GM10266 (cell line): ENCODE data around the gene MBOAT2.

ENCODE experiments used
- DNase-seq: peaks from one replicate; pipeline ENCODE4 v3.0.0; 2012; ENCODE audit errors: extremely low spot score
- TF ChIP-seq, protein P1 (sequence below): IDR thresholded peaks from 2 replicates; pipeline ENCODE4 v1.5.1; 2012; ENCODE audit warnings: mild to moderate bottlenecking, low read depth; ENCODE audit not compliant: control insufficient read depth, insufficient read depth; ENCODE audit errors: missing control alignments

The MBOAT2 gene

DNA sequence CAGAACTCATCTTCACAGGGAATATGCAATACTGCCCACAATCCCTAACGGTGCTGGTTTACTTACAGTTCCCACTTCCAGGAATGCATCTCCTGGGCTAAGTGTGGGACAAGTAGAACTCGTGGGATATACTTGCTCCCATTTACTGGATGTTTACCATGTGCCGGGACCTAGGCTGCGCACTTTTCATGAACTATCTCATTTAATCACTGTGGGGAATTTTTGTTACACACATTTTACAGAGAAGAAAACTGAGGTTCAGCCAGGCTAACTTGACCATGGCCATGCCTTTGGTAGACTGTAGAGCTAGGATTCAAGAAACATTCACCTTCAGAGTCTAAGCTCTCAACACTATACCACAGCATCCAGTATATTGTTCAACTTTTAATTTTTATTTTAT is 24.4 kb upstream of the MBOAT2 start:
- TF ChIP-seq, protein P1, sequence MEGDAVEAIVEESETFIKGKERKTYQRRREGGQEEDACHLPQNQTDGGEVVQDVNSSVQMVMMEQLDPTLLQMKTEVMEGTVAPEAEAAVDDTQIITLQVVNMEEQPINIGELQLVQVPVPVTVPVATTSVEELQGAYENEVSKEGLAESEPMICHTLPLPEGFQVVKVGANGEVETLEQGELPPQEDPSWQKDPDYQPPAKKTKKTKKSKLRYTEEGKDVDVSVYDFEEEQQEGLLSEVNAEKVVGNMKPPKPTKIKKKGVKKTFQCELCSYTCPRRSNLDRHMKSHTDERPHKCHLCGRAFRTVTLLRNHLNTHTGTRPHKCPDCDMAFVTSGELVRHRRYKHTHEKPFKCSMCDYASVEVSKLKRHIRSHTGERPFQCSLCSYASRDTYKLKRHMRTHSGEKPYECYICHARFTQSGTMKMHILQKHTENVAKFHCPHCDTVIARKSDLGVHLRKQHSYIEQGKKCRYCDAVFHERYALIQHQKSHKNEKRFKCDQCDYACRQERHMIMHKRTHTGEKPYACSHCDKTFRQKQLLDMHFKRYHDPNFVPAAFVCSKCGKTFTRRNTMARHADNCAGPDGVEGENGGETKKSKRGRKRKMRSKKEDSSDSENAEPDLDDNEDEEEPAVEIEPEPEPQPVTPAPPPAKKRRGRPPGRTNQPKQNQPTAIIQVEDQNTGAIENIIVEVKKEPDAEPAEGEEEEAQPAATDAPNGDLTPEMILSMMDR: no peak
- no peak for DNase-seq

DNA sequence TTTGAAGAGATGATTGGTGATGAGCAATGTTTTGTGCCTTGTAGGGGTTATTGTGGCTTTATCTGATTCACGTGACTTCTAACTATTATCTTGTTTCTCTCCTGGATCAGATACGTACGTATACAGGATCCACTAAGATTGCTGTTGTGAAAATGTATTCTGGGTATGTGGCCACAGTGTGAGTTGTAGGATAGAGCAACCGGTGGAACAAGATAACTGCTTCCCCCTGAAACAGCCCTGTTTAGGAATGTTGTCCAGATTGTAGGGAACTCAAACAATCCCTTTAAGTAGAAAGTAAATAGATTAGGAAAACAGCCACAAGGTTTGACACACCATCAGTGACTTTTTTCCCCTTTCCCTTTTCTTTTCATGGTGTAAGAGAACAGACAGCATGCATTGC is 22.3 kb upstream of the MBOAT2 start:
- no peak for DNase-seq
- TF ChIP-seq, protein P1: no peak

DNA sequence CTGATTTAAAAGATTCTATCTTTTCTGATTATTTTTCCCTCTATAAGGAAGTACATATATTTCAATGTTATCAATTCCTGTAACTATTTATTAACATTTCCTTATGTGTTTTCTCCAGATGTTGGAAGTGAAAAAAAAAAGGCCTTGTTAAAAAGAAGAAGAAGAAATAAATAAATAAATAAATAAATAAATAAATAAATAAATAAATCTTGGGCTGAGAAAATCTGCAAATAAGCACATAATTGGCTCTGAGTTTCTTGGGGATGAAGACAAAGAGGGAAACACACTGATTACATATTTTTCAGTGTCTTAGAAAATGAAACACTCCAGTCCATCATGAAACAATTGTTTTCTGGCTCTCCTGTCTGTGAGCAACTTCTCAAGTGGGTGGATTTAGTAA is 21.1 kb upstream of the MBOAT2 start:
- no peak for DNase-seq
- TF ChIP-seq, protein P1: no peak

DNA sequence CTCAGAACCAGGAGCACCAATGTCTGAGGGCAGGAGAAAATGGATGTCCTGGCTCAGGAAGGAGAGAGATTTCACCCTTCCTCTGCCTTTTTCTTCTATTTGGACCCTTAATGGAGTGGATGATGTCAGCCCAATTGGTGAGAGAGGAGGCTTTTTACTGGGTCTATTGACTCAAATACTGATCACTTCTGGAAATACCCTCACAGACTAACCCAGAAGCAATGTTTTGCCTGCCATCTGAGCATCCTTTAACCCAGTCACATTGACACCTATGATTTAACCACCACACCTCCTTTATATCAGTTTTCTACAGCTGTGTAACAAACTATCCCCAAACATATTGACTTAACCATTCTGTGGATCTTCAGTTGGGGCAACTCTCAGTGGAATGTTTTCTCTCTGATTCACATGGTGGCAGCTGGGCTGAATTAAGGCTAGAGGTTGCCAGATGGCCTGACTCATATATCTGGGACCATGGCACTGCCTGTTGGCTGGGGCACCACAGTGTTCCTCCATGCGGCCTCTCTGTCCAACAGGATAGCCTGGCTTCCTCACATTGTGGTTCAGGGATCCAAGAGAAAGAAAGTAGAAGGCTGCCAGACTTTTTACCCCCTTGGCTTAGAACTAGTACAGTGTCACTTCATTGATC is 18.2 kb upstream of the MBOAT2 start:
- TF ChIP-seq, protein P1: no peak
- DNase-seq: no peak

DNA sequence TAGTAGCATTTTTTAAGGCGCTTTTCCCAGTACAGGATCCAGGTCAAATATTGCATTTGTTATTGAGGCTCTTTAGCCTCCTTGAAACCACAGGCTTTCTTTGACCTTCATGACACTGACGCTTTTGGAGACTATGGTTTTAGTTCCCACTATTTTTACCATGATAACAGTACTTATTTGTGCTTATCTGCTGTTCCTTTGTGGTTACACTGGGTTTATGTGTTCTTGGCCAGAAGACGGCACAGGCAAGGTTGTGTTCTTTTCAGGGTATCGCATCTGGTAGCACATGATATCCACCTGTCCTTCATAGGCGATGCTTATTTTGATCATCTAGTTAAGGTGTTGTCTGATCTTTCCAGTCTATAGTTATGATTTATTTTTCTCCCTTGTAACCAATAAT is 16.8 kb upstream of the MBOAT2 start:
- no peak for DNase-seq
- TF ChIP-seq, protein P1: no peak

DNA sequence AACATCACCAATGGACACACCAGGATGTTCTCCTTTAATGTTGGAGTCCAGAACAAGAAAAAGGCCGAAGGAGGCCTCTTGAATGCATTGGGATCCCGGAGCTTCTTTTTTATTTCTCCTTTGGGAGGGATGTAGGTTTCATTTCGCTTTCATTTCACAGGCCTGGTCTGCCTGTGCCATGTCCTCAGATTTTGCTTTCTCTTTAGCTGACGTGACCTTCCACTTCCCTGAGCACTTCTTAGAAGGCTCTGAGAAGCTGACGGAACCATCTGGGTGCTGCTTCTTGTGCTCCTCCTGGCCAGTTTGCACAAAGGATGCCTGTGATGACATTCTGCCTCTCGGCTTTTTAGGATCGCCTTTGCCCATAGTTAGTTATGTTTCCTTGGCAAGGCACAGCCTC is 15.1 kb upstream of the MBOAT2 start:
- DNase-seq: no peak
- TF ChIP-seq, protein P1: no peak

DNA sequence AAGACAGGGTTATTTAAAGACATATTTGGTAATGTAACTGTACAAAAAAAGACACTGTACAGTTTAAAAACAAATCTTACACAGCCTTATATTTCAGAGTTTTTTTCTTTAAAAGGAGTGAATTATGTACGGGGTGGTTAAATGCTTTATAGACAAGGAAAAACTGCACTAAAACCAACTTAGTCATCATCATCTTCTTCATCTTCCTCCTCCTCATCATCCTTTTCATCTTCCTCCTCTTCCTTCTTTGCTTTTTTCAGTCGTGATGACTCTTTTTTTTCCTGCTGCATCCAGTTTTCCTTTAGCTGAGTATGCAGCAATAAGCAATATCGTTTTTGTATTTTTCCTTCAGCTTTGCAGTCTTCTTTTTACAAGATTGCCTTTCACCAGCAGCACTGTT is 14.6 kb upstream of the MBOAT2 start:
- TF ChIP-seq, protein P1: no peak
- DNase-seq: no peak
